NCI-H510A (cell line): ENCODE measurements around the gene MCM10.

Experiments used
- DNase-seq: peaks from one replicate; lab custom pipeline; 2025; lab: John Stamatoyannopoulos, UW

The MCM10 gene

DNA sequence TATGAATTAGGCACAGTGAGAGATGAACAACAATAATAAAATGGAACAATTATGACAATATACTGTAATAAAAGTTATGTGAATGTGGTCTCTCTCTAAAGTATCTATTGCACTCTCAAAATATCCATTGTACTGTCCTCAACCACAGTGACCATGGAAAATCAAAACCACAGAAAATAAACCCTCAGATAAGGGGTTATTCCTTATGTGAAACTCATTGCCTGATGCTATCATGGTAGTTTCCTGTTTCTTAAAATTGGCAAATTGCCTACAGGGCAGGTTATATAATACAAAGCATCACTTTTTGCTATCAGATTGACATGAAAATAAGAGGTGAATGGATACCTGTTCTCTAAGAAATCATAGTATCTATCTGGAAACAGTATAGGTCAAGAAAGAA lies 3.8 kb downstream of the MCM10 start:
- DNase-seq, result no peak

DNA sequence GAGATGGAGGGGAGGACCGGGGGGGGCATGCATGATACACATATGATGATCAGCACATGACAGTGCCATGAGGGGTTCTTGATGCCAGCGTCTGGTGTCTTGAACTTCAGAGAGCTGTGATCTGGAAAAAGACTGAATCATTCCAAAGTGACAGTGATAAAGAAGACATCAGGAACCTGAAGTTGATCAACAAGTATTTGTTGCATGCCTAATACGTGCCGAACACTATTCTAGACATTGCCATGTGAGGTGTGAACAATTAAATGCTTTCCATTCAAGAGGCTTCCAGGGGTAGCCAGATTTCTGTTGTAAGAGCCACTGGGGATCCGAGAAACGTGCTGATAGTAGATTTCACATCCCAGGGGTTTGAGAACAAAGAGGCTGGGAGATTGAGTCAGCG lies 6.2 kb downstream of the MCM10 start:
- DNase-seq, result no peak

DNA sequence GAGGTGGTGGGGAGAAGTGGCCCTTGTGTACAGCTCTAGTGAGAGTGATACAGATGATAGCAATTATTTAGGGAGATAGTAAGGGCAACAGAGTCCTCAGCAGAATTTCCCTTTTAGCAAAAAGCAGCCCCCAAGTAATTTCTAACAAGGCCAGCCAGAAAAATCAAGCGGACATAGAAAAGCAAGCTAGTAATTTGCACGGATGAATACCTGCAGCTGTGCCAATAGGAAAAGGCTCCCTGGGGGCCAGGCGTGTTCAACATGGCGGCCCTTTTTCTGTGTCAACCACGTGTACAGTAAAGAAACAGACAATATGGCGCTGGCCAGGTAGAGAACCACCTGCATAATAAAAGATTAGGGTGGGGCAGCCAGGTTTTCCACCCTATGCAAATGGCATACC lies 7.4 kb downstream of the MCM10 start:
- no peak for DNase-seq

GRCh38 chr10:13173616-13174015 lies 12.3 kb downstream of the MCM10 start:
- no peak for DNase-seq

DNA sequence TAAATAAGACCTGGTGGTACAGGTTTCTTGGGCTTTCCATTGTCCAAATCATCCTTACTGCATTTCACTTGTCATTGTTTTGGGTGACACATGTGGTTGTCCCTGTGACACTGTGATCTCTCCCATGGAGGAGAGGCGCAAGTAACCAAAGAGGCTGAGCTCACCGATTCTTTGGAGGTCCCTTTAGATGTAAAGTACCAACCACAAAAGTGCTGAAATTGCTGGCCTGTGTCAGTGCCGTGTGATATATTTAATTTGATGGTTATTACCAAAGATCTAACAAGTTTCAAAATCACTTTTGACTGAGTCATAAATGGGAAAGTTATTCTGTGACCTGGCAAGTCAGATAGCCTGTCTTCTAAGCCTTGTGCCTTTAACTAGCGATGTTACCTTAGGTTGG lies 19.4 kb downstream of the MCM10 start:
- no peak for DNase-seq

GRCh38 chr10:13182424-13182823 lies 21.1 kb downstream of the MCM10 start:
- no peak for DNase-seq

GRCh38 chr10:13183625-13184024 lies 22.3 kb downstream of the MCM10 start:
- no peak for DNase-seq

GRCh38 chr10:13184276-13184675 lies 22.9 kb downstream of the MCM10 start:
- DNase-seq, result no peak

GRCh38 chr10:13184730-13185514 lies 23.6 kb downstream of the MCM10 start:
- DNase-seq, result no peak

- no peak for DNase-seq
Measured at GRCh38 chr10:13187135-13187534, 25.8 kb downstream of the MCM10 start.

GRCh38 chr10:13188593-13188992 lies 27.2 kb downstream of the MCM10 start:
- no peak for DNase-seq

GRCh38 chr10:13189961-13190360 lies 28.6 kb downstream of the MCM10 start:
- no peak for DNase-seq

DNA sequence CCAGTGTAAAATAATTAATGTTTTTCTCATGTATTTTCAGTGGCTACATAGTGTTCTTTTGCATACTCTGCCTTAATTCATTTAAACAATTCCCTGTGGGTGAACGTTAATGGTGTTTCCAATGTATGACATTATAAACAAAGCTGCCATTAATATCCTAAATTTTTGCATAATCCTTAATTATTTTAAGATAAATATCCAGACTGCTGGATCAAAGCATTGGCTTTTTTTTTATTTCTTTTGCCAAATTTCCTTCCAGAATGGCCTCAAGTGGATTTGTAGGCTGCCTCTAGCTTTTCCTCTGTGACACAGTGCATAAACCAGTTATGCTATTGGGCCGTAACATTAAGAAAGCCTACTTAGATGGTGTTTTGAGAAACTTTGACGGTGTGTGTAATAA lies 29.5 kb downstream of the MCM10 start:
- no peak for DNase-seq

GRCh38 chr10:13191362-13191761 lies 30.0 kb downstream of the MCM10 start:
- DNase-seq, result no peak

DNA sequence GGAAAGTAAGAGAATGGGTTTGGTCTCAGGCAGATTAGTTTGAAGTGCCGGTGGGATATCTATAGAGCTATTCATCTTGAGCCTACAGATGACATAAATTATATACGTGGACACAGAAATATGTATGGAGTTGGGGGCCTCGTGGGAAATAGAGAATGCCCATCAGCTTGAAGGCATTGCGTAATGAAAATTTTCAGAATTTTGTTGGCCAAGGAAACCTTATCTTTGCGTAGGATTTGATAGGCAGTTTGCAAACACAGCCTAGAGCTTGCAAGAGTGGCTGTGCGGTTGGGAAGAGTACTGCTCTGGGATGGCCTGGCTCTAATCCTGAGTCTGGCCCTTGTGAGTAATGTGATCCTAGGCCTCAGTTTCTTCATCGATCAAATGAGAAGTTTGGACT lies 32.3 kb downstream of the MCM10 start:
- no peak for DNase-seq

DNA sequence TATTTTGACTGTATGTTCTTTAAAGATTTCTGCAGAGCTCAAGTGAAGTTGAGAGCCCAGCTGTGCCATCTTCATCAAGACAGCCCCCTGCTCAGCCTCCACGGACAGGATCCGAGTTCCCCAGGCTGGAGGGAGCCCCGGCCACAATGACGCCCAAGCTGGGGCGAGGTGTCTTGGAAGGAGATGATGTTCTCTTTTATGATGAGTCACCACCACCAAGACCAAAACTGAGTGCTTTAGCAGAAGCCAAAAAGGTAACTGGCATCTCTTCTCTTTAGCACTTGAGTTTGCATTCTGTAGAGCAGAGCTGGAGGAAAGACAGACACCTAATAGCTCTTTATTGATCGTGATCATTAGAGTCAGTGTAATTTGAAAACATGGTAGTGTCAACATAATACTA lies 33.7 kb downstream of the MCM10 start:
- DNase-seq, result no peak

- no peak for DNase-seq
Measured at GRCh38 chr10:13201132-13201531, 39.8 kb downstream of the MCM10 start.

GRCh38 chr10:13206091-13206490 lies 44.7 kb downstream of the MCM10 start:
- DNase-seq, result no peak

DNA sequence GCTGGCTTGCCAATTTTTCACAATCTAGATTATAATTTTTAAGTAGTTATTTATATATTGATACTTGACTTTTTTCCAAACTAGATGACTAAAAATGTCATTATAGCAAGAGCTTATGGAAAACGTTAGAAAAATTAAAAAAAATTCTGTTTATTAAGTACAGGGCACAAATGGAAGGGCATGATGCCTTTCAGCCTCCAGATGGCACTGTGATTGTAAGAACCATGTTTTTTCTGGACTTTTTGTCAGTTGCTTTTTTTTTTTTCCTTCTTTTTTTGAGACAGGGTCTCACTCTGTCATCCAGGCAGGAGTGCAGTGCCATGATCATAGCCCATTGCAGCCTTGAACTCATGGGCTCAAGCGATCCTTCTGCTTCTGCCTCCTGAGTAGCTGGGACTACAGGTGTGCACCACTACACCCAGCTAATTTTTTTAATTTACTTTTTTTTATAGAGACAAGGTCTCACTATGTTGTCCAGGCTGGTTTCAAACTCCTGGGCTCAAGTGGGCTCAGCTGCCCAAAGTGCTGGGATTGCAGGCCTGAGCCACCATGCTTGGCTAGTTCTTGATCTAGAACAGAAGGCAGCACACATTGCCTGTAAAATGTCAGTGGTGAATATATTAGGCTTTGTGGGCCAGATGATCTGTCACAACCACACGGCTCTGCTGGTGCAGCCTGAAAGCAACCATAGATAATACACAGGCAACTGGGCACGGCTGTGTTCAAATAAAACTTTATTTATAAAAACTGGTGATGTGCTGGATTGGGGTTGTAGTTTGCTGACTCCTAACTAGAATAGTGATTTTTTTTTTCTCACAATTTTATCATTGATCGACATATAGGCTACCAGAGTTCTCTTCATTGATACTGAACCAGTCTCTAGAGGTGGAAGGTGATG lies 45.4 kb downstream of the MCM10 start:
- no peak for DNase-seq

DNA sequence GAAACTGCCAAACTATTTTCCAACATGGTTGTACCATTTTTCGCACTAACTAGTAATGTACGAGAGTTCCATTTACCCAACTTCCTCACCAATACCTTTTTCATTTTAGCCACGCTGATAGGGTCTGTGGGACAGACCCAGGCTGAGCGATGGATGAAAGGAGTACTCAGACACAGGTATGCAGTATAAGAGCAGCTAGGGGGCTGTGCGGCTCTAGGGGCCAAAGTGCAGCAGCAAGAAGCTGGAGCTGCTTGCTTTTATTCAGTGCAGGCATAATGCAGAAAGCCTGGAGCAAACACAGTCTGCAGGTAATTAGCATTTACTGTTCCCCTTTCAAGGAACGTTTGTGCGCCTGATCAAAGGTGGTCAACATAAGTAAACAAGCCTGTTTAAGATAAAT lies 51.8 kb downstream of the MCM10 start:
- DNase-seq, result no peak

DNA sequence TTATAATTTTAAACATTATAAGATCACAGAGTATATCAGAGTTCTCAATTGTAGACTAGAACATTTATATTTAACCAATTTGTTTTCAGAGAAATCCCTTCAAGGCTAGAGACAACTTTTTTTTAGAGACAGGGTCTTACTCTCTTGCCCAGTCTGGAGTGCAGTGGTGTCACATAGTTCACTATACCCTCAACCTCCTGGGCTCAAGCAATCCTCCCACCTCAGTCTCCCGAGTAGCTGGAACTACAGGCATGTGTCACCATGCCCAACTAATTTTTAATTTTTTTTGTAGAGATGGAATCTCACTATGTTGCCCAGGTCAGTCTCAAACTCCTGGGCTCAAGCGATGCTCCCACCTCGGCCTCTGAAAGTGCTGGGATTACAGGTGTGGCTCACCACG lies 57.5 kb downstream of the MCM10 start:
- no peak for DNase-seq

DNA sequence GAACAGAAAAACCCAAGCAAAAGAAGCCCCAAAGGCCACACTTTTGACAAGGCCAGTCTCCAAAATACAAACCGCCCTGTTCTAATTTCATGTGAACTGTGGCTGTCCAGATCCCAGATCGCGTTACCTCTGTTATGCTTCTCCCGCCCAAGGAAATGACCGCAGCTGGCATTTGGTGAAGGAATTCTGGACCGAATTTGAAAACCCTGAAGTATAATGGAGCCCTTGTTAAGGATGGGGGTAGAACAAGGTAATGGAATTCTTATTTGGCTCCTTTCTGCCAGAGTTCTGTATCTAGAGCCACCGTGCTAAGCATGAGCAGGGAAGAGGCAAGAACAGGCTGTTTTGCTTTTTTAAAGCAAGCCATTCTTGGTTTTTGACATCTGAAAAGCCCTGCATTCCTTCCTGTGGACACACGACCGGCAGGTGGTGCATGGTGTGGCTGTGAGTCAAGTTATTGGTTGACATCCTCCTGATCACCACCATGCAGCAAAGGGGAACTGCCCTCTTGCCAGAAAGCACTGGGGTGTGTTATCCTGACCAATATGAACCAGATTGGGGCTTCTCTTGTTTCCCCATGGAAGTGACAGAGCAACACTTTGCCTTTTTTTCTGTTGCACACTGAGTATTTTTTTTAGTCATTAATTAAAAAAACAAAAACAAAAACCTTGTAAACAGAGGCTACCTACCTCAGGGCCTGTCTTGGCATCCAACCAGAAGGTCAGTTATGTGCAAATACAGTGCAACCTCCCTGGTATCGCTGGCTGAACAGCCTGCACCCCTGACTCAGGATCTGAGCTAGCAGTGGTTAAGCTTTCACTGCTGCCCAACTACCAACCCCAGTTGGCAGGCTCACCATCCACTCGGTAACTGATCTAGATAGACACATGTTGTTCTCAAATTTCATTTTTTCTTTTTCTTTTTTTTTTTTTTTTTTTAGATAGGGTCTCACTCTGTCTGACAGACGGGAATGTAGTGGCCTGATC lies 58.6 kb downstream of the MCM10 start:
- no peak for DNase-seq
